GM23338 (cell line): ENCODE measurements around the gene FOXG1. TPM values are rescaled to one million over a fixed set of nuclear protein-coding genes. Genes with fewer than 3 reads are reported as not detected.

Experiments used
- ATAC-seq: fragments of 200-7000 bp; cut with Tn5 transposase; 3 replicates; pipeline ENCODE4 v1.9.1; 2020
- DNase-seq: peaks from one replicate; pipeline ENCODE4 v3.0.0-alpha.2; 2015; ENCODE audit warnings: low spot score
- H2AFZ ChIP-seq: fragments of 200-600 bp; sonication (generic); 2 replicates; pipeline ENCODE4 v1.8.0; 2016; ENCODE audit warnings: antibody characterized with exemption, mild to moderate bottlenecking, moderate library complexity
- H3F3A ChIP-seq: fragments of 200-600 bp; sonication (generic); replicated peaks from 2 replicates; pipeline ENCODE4 v1.8.0; 2017; ENCODE audit warnings: antibody characterized with exemption, mixed run types, low read depth
- H3K27ac ChIP-seq: fragments of 200-600 bp; sonication (generic); 2 replicates; pipeline ENCODE4 v1.6.1; 2016; ENCODE audit warnings: low read depth
- H3K27me3 ChIP-seq: fragments of 200-600 bp; sonication (generic); 2 replicates; pipeline ENCODE4 v1.8.0; 2016; ENCODE audit warnings: mild to moderate bottlenecking, mixed run types, moderate library complexity; ENCODE audit not compliant: insufficient read depth
- H3K36me3 ChIP-seq: fragments of 200-600 bp; sonication (generic); 2 replicates; pipeline ENCODE4 v1.8.0; 2016; ENCODE audit warnings: mild to moderate bottlenecking; ENCODE audit not compliant: insufficient read depth
- H3K4me1 ChIP-seq: fragments of 200-600 bp; sonication (generic); 2 replicates; pipeline ENCODE4 v1.8.0; 2016; ENCODE audit warnings: mild to moderate bottlenecking, moderate library complexity; ENCODE audit not compliant: insufficient read depth
- H3K4me2 ChIP-seq: fragments of 200-600 bp; sonication (generic); 2 replicates; pipeline ENCODE4 v1.7.1; 2017; ENCODE audit warnings: mixed run types
- H3K4me3 ChIP-seq: fragments of 200-600 bp; sonication (generic); 2 replicates; pipeline ENCODE4 v1.6.1; 2016; ENCODE audit warnings: mixed run types
- H3K79me2 ChIP-seq: fragments of 200-600 bp; sonication (generic); replicated peaks from 2 replicates; pipeline ENCODE4 v1.8.0; 2017; ENCODE audit warnings: mild to moderate bottlenecking; ENCODE audit not compliant: insufficient read depth
- H3K9me2 ChIP-seq: fragments of 200-600 bp; sonication (generic); 2 replicates; pipeline ENCODE4 v1.8.0; 2017; ENCODE audit not compliant: insufficient read depth
- H4K20me1 ChIP-seq: fragments of 200-600 bp; sonication (generic); replicated peaks from 2 replicates; pipeline ENCODE4 v1.8.0; 2017; ENCODE audit warnings: mild to moderate bottlenecking; ENCODE audit not compliant: insufficient read depth
- H3K27ac Mint-ChIP-seq: 2 replicates; pipeline ENCODE4 v1.8.0; 2020; ENCODE audit warnings: inconsistent platforms, mild to moderate bottlenecking, moderate library complexity, mixed read lengths
- H3K27me3 Mint-ChIP-seq: 3 replicates; pipeline ENCODE4 v1.8.0; 2022; ENCODE audit warnings: low read depth, mild to moderate bottlenecking, moderate library complexity, mixed read lengths, inconsistent platforms; ENCODE audit not compliant: insufficient read depth, poor library complexity
- H3K36me3 Mint-ChIP-seq: 3 replicates; pipeline ENCODE4 v1.8.0; 2021; ENCODE audit warnings: low read depth, mild to moderate bottlenecking, inconsistent platforms, moderate library complexity, mixed read lengths
- H3K4me1 Mint-ChIP-seq: 3 replicates; pipeline ENCODE4 v1.8.0; 2020; ENCODE audit warnings: mild to moderate bottlenecking, inconsistent platforms, mixed read lengths
- H3K4me3 Mint-ChIP-seq: 3 replicates; pipeline ENCODE4 v1.8.0; 2021; ENCODE audit warnings: moderate library complexity, mild to moderate bottlenecking, inconsistent platforms, mixed read lengths
- H3K9me3 Mint-ChIP-seq: 3 replicates; pipeline ENCODE4 v1.8.0; 2020; ENCODE audit warnings: moderate library complexity, mild to moderate bottlenecking, inconsistent platforms, mixed read lengths
- EZH2phosphoT487 ChIP-seq: fragments of 200-600 bp; sonication (generic); IDR thresholded peaks from one replicate; pipeline ENCODE4 v1.8.1; 2018; ENCODE audit warnings: antibody characterized with exemption; ENCODE audit not compliant: unreplicated experiment
- JUNB ChIP-seq: IDR thresholded peaks from one replicate; pipeline ENCODE4 v1.6.1; 2016; ENCODE audit warnings: antibody characterized with exemption; ENCODE audit not compliant: unreplicated experiment
- POLR2AphosphoS5 ChIP-seq: IDR thresholded peaks from 2 replicates; pipeline ENCODE4 v1.6.1; 2016; ENCODE audit warnings: antibody characterized with exemption, low read depth
- STAT1 ChIP-seq: IDR thresholded peaks from one replicate; pipeline ENCODE4 v1.6.1; 2016; ENCODE audit warnings: antibody characterized with exemption; ENCODE audit not compliant: unreplicated experiment
- ZNF331 ChIP-seq: fragments of 250-450 bp; sonication (Bioruptor Pico); IDR thresholded peaks from 2 replicates; pipeline ENCODE4 v1.5.0; 2020; ENCODE audit warnings: low read depth, mild to moderate bottlenecking, moderate library complexity
- long read RNA-seq: library from polyadenylated mRNA; unstranded; transcript quantifications from one replicate; pipeline ENCODE4 v2.0.0, GENCODE V29; 2020; ENCODE audit not compliant: unreplicated experiment
- polyA plus RNA-seq: library from polyadenylated mRNA; unstranded; fragments of >200 nt; fragmentation: Nextera tagmentation; extraction: Ambion mirVana; gene quantifications from 2 replicates; pipeline ENCODE4 v1.2.1, GENCODE V29; 2016
- total RNA-seq: library from RNA; depleted of rRNA; stranded (reverse); fragments of >200 nt; shearing (Covaris generic); gene quantifications from 2 replicates; pipeline ENCODE4 v1.2.3, GENCODE V29; 2014; rRNA removed
- TF ChIP-seq, protein P1 (sequence below): fragments of 250-450 bp; sonication (Bioruptor Pico); IDR thresholded peaks from 2 replicates; pipeline ENCODE4 v1.5.0; 2020; ENCODE audit warnings: mild to moderate bottlenecking, moderate library complexity
- TF ChIP-seq, protein P2 (sequence below): IDR thresholded peaks from 2 replicates; pipeline ENCODE4 v1.6.1; 2016; ENCODE audit warnings: antibody characterized with exemption
- TF ChIP-seq, protein P3 (sequence below): IDR thresholded peaks from one replicate; pipeline ENCODE4 v1.6.1; 2018; ENCODE audit warnings: antibody characterized with exemption; ENCODE audit not compliant: unreplicated experiment

The FOXG1 gene
- total RNA-seq (0.10 and 0.12 TPM in 2 replicates), polyA plus RNA-seq (0.05 and 0.07 TPM in 2 replicates)
- long read RNA-seq, result 0 reads

DNA sequence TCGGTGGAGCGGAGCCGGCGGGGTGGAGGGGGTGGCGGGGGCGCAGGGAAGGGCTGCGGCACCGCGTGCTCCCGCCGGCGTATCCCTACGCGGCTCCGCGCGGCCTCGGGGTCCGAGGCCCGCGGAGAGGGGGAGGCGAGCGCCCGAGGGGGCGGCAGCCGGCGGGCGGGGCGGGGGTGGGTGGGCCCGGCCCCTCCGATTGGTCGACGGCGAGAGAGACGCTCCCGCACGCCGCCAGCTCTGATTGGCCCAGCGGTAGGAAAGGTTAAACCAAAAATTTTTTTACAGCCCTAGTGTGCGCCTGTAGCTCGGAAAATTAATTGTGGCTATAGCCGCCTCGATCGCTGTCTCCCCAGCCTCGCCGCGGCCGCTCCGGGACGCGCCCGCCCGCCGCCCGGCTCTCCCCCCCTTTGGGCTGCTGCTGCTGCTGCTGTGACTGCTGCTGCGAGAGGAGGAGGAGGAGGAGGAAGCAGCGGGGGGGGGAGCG lies at the start of gene FOXG1:
Gene FOXG1, plus strand, starts transcription at position 319 of the 487 bp plus-strand sequence. CDS start 493 bp downstream, outside the sequence.
- peaks cover 4% of the 10 kb centered on the region; the same call in 1 of the 3 replicates for H3K9me3 Mint-ChIP-seq
- DNase-seq (peak; percentile 88), ATAC-seq (peak; percentile 52)
- Histone ChIP-seq H3K27me3 (peaks cover 92% of the 10 kb centered on the region), H3F3A (peaks cover 17% of the 10 kb centered on the region), H2AFZ (peak within 1 kb of the TSS; percentile 95), H3K27ac (no peak within 1 kb of the TSS), H3K4me1 (peaks cover 40% of the 10 kb centered on the region), H3K36me3 (no peaks in the 10 kb centered on the region), H3K9me2 (no peaks in the 10 kb centered on the region), H4K20me1 (peaks cover 34% of the 10 kb centered on the region), H3K4me3 (peak within 1 kb of the TSS; percentile 82), H3K4me2 (peak within 1 kb of the TSS; percentile 90), H3K79me2 (no peaks in the 10 kb centered on the region)
- TF ChIP-seq, protein P1, sequence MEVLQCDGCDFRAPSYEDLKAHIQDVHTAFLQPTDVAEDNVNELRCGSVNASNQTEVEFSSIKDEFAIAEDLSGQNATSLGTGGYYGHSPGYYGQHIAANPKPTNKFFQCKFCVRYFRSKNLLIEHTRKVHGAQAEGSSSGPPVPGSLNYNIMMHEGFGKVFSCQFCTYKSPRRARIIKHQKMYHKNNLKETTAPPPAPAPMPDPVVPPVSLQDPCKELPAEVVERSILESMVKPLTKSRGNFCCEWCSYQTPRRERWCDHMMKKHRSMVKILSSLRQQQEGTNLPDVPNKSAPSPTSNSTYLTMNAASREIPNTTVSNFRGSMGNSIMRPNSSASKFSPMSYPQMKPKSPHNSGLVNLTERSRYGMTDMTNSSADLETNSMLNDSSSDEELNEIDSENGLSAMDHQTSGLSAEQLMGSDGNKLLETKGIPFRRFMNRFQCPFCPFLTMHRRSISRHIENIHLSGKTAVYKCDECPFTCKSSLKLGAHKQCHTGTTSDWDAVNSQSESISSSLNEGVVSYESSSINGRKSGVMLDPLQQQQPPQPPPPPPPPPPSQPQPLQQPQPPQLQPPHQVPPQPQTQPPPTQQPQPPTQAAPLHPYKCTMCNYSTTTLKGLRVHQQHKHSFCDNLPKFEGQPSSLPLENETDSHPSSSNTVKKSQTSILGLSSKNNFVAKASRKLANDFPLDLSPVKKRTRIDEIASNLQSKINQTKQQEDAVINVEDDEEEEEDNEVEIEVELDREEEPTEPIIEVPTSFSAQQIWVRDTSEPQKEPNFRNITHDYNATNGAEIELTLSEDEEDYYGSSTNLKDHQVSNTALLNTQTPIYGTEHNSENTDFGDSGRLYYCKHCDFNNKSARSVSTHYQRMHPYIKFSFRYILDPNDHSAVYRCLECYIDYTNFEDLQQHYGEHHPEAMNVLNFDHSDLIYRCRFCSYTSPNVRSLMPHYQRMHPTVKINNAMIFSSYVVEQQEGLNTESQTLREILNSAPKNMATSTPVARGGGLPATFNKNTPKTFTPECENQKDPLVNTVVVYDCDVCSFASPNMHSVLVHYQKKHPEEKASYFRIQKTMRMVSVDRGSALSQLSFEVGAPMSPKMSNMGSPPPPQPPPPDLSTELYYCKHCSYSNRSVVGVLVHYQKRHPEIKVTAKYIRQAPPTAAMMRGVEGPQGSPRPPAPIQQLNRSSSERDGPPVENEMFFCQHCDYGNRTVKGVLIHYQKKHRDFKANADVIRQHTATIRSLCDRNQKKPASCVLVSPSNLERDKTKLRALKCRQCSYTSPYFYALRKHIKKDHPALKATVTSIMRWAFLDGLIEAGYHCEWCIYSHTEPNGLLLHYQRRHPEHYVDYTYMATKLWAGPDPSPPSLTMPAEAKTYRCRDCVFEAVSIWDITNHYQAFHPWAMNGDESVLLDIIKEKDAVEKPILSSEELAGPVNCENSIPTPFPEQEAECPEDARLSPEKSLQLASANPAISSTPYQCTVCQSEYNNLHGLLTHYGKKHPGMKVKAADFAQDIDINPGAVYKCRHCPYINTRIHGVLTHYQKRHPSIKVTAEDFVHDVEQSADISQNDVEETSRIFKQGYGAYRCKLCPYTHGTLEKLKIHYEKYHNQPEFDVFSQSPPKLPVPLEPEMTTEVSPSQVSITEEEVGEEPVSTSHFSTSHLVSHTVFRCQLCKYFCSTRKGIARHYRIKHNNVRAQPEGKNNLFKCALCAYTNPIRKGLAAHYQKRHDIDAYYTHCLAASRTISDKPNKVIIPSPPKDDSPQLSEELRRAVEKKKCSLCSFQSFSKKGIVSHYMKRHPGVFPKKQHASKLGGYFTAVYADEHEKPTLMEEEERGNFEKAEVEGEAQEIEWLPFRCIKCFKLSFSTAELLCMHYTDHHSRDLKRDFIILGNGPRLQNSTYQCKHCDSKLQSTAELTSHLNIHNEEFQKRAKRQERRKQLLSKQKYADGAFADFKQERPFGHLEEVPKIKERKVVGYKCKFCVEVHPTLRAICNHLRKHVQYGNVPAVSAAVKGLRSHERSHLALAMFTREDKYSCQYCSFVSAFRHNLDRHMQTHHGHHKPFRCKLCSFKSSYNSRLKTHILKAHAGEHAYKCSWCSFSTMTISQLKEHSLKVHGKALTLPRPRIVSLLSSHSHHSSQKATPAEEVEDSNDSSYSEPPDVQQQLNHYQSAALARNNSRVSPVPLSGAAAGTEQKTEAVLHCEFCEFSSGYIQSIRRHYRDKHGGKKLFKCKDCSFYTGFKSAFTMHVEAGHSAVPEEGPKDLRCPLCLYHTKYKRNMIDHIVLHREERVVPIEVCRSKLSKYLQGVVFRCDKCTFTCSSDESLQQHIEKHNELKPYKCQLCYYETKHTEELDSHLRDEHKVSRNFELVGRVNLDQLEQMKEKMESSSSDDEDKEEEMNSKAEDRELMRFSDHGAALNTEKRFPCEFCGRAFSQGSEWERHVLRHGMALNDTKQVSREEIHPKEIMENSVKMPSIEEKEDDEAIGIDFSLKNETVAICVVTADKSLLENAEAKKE (CRISPR knock-in tag), result no peak
- TF ChIP-seq, protein P2, sequence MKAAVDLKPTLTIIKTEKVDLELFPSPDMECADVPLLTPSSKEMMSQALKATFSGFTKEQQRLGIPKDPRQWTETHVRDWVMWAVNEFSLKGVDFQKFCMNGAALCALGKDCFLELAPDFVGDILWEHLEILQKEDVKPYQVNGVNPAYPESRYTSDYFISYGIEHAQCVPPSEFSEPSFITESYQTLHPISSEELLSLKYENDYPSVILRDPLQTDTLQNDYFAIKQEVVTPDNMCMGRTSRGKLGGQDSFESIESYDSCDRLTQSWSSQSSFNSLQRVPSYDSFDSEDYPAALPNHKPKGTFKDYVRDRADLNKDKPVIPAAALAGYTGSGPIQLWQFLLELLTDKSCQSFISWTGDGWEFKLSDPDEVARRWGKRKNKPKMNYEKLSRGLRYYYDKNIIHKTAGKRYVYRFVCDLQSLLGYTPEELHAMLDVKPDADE, result no peak
- no peak for TF ChIP-seq POLR2AphosphoS5
- no peak for TF ChIP-seq STAT1
- no peak for TF ChIP-seq ZNF331 (CRISPR knock-in tag)
- TF ChIP-seq, protein P3, sequence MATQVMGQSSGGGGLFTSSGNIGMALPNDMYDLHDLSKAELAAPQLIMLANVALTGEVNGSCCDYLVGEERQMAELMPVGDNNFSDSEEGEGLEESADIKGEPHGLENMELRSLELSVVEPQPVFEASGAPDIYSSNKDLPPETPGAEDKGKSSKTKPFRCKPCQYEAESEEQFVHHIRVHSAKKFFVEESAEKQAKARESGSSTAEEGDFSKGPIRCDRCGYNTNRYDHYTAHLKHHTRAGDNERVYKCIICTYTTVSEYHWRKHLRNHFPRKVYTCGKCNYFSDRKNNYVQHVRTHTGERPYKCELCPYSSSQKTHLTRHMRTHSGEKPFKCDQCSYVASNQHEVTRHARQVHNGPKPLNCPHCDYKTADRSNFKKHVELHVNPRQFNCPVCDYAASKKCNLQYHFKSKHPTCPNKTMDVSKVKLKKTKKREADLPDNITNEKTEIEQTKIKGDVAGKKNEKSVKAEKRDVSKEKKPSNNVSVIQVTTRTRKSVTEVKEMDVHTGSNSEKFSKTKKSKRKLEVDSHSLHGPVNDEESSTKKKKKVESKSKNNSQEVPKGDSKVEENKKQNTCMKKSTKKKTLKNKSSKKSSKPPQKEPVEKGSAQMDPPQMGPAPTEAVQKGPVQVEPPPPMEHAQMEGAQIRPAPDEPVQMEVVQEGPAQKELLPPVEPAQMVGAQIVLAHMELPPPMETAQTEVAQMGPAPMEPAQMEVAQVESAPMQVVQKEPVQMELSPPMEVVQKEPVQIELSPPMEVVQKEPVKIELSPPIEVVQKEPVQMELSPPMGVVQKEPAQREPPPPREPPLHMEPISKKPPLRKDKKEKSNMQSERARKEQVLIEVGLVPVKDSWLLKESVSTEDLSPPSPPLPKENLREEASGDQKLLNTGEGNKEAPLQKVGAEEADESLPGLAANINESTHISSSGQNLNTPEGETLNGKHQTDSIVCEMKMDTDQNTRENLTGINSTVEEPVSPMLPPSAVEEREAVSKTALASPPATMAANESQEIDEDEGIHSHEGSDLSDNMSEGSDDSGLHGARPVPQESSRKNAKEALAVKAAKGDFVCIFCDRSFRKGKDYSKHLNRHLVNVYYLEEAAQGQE, result no peak
- no peak for TF ChIP-seq JUNB
- no peak for TF ChIP-seq EZH2phosphoT487
- H3K36me3 Mint-ChIP-seq, result no peaks in the 10 kb centered on the region; the same call in 2 of the 3 replicates
- peaks cover 32% of the 10 kb centered on the region for H3K4me1 Mint-ChIP-seq
- no peak within 1 kb of the TSS for H3K27ac Mint-ChIP-seq
- peaks cover 92% of the 10 kb centered on the region for H3K27me3 Mint-ChIP-seq
- peak within 1 kb of the TSS; percentile 79 for H3K4me3 Mint-ChIP-seq
